Thoracic aorta (tissue), 2 donors: Measurements from ENCODE around the gene FGGY. TPM values are rescaled to one million over a fixed set of nuclear protein-coding genes. Genes with fewer than 3 reads are reported as not detected.

Source experiments
- ATAC-seq: fragments of 150-250 bp; one replicate; pipeline ENCODE4 v1.8.0; 2017; ENCODE audit warnings: low read depth; ENCODE audit not compliant: insufficient number of reproducible peaks, low FRiP score
- DNase-seq: peaks from one replicate; pipeline ENCODE4 v3.0.0-alpha.2; 2020; ENCODE audit warnings: low spot score
- H3K27ac ChIP-seq, 2 donors: fragments of 200-600 bp; sonication (generic); 1 replicate in 1 of 2; 2 replicates in 1 of 2; pipeline ENCODE4 v1.5.1; 2016; ENCODE audit warnings: mild to moderate bottlenecking in 2 of 2, moderate library complexity in 2 of 2
- H3K27me3 ChIP-seq: fragments of 200-600 bp; sonication (generic); replicated peaks from 2 replicates; pipeline ENCODE4 v1.6.0; 2016; ENCODE audit warnings: mild to moderate bottlenecking; ENCODE audit not compliant: insufficient read depth
- H3K36me3 ChIP-seq: fragments of 200-600 bp; sonication (generic); one replicate; pipeline ENCODE4 v1.5.1; 2016
- H3K4me1 ChIP-seq, 2 donors: fragments of 200-600 bp; sonication (generic); 1 replicate in 1 of 2; 2 replicates in 1 of 2; pipeline versions ENCODE4 v1.5.1 to v1.6.0; 2016; ENCODE audit warnings: low read depth in 2 of 2, mild to moderate bottlenecking in 1 of 2; ENCODE audit not compliant: control insufficient read depth in 1 of 2
- H3K4me3 ChIP-seq: fragments of 200-600 bp; sonication (generic); 2 replicates; pipeline ENCODE4 v1.5.1; 2016; ENCODE audit warnings: mild to moderate bottlenecking
- H3K9me3 ChIP-seq: fragments of 200-600 bp; sonication (generic); 2 replicates; pipeline ENCODE4 v1.5.1; 2016
- total RNA-seq, 2 donors: library from RNA; depleted of rRNA; stranded (reverse); fragments of >200 nt; gene quantifications; one replicate each; pipeline versions ENCODE4 v1.1.0 to v1.2.3, GENCODE V29; 2016
- TF ChIP-seq, protein P1 (sequence below): fragments of 200-600 bp; sonication (generic); IDR thresholded peaks from one replicate; pipeline ENCODE4 v1.5.1; 2019; ENCODE audit warnings: antibody characterized with exemption

FGGY gene
- total RNA-seq, 2 donors from 2014 or later: 6.5 to 9.9 TPM

DNA sequence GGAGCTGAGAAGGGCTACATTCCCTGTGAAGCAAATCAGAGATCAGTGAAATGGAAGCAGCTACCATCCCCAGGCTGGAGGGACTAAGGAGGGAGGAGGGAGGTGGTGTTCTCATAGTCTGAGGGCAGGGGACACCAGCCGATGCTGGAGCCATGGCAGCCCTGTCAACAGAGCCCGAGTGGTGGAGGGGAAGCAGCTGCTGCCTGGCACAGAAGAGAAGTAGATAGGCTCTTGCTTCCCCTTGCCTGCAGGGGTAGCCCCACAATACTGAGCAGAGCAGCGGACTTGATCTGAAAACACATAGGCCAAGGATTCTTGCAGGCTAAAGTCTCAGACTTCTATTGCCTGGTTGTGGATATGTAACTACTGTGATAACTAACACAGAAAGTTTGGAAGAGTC lies 255.1 kb downstream of the FGGY start:
- TF ChIP-seq, protein P1, sequence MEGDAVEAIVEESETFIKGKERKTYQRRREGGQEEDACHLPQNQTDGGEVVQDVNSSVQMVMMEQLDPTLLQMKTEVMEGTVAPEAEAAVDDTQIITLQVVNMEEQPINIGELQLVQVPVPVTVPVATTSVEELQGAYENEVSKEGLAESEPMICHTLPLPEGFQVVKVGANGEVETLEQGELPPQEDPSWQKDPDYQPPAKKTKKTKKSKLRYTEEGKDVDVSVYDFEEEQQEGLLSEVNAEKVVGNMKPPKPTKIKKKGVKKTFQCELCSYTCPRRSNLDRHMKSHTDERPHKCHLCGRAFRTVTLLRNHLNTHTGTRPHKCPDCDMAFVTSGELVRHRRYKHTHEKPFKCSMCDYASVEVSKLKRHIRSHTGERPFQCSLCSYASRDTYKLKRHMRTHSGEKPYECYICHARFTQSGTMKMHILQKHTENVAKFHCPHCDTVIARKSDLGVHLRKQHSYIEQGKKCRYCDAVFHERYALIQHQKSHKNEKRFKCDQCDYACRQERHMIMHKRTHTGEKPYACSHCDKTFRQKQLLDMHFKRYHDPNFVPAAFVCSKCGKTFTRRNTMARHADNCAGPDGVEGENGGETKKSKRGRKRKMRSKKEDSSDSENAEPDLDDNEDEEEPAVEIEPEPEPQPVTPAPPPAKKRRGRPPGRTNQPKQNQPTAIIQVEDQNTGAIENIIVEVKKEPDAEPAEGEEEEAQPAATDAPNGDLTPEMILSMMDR: no peak
- Histone ChIP-seq H3K4me3 (no peak overlapping the region), H3K27ac (no peak overlapping the region), H3K27me3 (no peaks in the 10 kb centered on the region), H3K4me1 (peaks cover 10 to 34% of the 10 kb centered on the region in 2 donors), H3K36me3 (no peaks in the 10 kb centered on the region), H3K9me3 (no peaks in the 10 kb centered on the region)
- ATAC-seq (no peak), DNase-seq (no peak)

DNA sequence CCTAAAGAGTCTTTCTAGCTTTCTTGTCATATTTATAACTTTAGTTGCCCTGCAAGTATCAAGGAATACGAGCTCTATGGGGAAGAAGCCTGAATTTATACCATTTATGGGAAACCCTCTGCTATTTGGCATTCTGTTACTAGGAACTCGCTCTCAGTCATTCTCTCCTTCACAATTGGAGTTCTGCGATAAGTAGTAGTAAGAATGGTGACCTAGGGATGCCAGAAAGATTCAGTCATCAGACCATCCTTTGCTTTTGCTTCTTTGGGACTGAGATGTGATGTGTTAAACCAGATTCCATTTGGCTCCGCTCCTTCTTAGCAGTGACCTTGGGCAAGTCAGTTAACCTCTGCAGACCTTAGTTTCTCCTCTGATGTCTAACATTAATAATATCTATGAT lies 256.5 kb downstream of the FGGY start:
- H3K9me3 ChIP-seq: no peaks in the 10 kb centered on the region
- peaks cover 10 to 34% of the 10 kb centered on the region in 2 donors for H3K4me1 ChIP-seq
- ATAC-seq (no peak), DNase-seq (no peak)
- no peaks in the 10 kb centered on the region for H3K36me3 ChIP-seq
- H3K4me3 ChIP-seq: no peak overlapping the region
- H3K27ac ChIP-seq: no peak overlapping the region
- H3K27me3 ChIP-seq: no peaks in the 10 kb centered on the region
- TF ChIP-seq, protein P1: no peak

DNA sequence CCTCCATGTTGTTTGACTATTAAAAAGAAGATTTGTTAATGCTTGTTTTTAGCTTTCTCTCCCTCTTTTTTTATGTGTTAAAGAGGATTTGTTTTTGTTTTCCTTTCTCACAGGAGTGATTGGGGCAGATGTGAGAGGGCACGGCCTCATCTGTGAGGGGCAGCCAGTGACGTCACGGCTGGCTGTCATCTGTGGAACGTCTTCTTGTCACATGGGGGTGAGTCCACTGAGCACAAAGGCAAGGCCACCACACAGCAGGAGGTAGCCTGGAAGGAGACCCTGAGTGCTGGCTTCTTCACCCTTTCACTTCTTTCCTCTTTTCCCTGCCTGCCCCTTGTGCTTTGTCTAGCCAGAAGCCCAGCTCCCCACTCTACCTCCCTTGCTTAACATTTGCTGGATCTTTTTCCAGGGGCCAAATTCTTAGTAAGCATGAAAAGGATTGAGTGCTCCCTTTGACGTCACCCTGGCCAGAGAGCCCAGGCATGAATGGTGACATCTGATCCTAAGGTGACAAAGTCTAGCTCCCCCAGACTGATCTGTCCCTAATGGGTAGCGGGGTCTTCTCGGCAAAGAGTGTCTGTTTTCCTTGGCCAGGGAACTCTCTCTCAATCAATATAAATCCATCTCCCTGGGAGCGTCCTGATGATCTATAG lies 257.2 kb downstream of the FGGY start:
- no peak overlapping the region for H3K27ac ChIP-seq
- H3K27me3 ChIP-seq: no peaks in the 10 kb centered on the region
- no peaks in the 10 kb centered on the region for H3K9me3 ChIP-seq
- TF ChIP-seq, protein P1: no peak
- no peak for ATAC-seq
- H3K4me3 ChIP-seq: no peak overlapping the region
- peaks cover 10 to 34% of the 10 kb centered on the region in 2 donors for H3K4me1 ChIP-seq
- DNase-seq: no peak
- no peaks in the 10 kb centered on the region for H3K36me3 ChIP-seq

DNA sequence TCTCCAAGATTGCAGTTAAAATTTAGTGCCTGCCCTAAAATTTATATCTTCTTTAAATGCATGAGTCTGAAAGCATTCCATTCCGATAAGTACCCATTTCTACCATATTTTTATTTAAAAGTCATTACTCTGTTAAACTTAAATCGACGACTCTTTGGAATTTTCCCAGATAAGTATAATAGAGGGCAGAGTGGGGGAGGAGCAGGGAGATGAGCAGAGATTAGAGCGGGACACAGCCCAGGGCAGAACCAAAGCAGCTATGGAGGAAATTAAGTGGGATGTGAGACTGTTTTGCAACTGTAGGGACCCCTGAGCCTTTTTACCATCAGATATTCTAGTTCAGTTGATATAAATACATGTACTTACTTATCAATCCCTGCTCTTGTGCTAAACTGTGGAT lies 257.9 kb downstream of the FGGY start:
- DNase-seq (no peak), ATAC-seq (no peak)
- TF ChIP-seq, protein P1: no peak
- H3K9me3 ChIP-seq: no peaks in the 10 kb centered on the region
- no peak overlapping the region for H3K4me3 ChIP-seq
- H3K4me1 ChIP-seq: peaks cover 6 to 29% of the 10 kb centered on the region in 2 donors
- no peaks in the 10 kb centered on the region for H3K36me3 ChIP-seq
- H3K27me3 ChIP-seq: no peaks in the 10 kb centered on the region
- H3K27ac ChIP-seq: no peak overlapping the region

DNA sequence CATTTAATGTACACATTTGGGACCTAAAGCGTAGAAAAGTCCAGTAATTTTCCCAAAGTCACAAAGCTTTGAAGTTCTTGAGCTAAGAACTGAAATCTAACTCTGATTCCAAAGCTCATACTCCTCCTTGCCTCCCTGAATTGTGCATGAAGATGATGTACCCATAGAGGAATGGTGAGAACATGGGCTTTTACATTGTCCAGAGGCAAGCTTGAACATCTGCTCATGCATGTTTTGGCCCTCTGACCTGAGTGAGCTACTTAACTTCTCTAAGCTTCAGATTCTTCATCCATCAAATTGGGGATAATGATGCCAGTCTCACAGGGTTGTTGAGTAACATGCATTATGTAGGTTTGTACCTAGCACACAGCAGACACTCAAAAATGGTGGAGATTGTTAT lies 259.5 kb downstream of the FGGY start:
- H3K4me3 ChIP-seq: no peak overlapping the region
- H3K4me1 ChIP-seq: peaks cover 0 to 18% of the 10 kb centered on the region in 2 donors
- no peaks in the 10 kb centered on the region for H3K36me3 ChIP-seq

More for the DNA sequence above, 259.5 kb downstream of the FGGY start:
- Histone ChIP-seq H3K9me3 (no peaks in the 10 kb centered on the region), H3K27ac (no peak overlapping the region), H3K27me3 (no peaks in the 10 kb centered on the region)
- TF ChIP-seq, protein P1: no peak
- DNase-seq: no peak
- ATAC-seq: no peak
